ENCODE data around the gene CCT7. TPM values are rescaled to one million over a fixed set of nuclear protein-coding genes. Genes with fewer than 3 reads are reported as not detected.

The CCT7 gene
- total and polyA plus RNA-seq, 2 donors (not counting 1 experiment from before 2014, with no cell fraction given) = 94.4 to 160 TPM

DNA sequence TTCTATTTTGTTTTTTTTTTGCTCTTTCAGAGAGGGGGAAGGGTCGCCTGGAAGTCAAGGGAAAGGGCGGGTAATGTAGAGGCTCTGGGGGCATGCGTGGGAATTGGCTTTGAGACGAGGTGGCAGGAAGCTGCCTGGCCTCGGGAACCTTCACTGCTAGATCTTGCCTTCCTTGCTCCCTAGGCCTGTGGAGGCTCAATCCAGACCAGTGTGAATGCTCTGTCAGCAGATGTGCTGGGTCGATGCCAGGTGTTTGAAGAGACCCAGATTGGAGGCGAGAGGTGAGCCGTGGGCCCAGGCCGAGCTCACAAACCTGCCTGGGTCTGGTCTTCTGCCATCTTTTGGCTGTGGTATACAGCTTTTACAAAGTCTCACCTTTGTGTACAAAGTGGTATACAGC lies 15.5 kb downstream of the CCT7 start:
- intact Hi-C loops (cut with micrococcal nuclease) = no loop called here
- CTCF ChIA-PET = interaction anchor here (1.0 kb wide), 1 partner anchor 16 kb away, joined by 3 read pairs; the partner anchor contains the start of gene CCT7
- WGBS (ENCODE audit: insufficient coverage) = over 99% methylated on average over 9 of the region's 9 CpGs

More for the DNA sequence above, 15.5 kb downstream of the CCT7 start:
- Histone ChIP-seq H3K79me2 (ENCODE audit: control insufficient read depth, insufficient read depth, low read length) (no peaks in the 10 kb centered on the region), H2AFZ (ENCODE audit: insufficient read depth, low read depth, low read length, poor library complexity, severe bottlenecking) (no peak overlapping the region), H3K36me3 (replicated peaks in 1 of 2; ENCODE audit: control extremely low read depth in 1 of 2, control insufficient read depth in 1 of 2, extremely low read depth in 1 of 2, insufficient read depth in 2 of 2, low read length in 1 of 2) (peaks cover 7 to 86% of the 10 kb centered on the region in 2 experiments), H3K4me2 (replicated peaks; ENCODE audit: low read depth, low read length, poor library complexity, severe bottlenecking) (no peak overlapping the region), H3K4me1 (ENCODE audit: control insufficient read depth in 2 of 2, insufficient read depth in 2 of 2, low read length in 2 of 2) (no peaks in the 10 kb centered on the region), H3K27ac (ENCODE audit: low read length in 2 of 2) (no peak overlapping the region), H3K27me3 (replicated peaks in 1 of 4; ENCODE audit: control extremely low read depth in 1 of 4, control insufficient read depth in 3 of 4, insufficient read depth in 4 of 4, low read length in 3 of 4) (no peaks in the 10 kb centered on the region), H3K4me3 (ENCODE audit: control extremely low read depth in 1 of 5, extremely low read depth in 1 of 5, insufficient read depth in 1 of 5, low read depth in 2 of 5, low read length in 4 of 5) (no peak overlapping the region), H3K9ac (ENCODE audit: low read length) (no peak overlapping the region), H3K9me3 (ENCODE audit: control extremely low read depth in 1 of 3, control insufficient read depth in 2 of 3, insufficient read depth in 1 of 3, low read length in 2 of 3) (no peaks in the 10 kb centered on the region), H4K20me1 (ENCODE audit: control insufficient read depth, insufficient read depth, low read length, poor library complexity, severe bottlenecking) (peaks cover 34% of the 10 kb centered on the region)
- POLR2A ChIA-PET = no interaction called here
- Mint-ChIP-seq H3K4me3 (no peak overlapping the region), H3K27me3 (no peaks in the 10 kb centered on the region), H3K9me3 (ENCODE audit: insufficient read depth) (no peaks in the 10 kb centered on the region), H3K4me1 (no peaks in the 10 kb centered on the region), H3K27ac (no peak overlapping the region)
- ATAC-seq (ENCODE audit: low read depth) = no peak
- no peak for DNase-seq
- TF ChIP-seq, protein P1, sequence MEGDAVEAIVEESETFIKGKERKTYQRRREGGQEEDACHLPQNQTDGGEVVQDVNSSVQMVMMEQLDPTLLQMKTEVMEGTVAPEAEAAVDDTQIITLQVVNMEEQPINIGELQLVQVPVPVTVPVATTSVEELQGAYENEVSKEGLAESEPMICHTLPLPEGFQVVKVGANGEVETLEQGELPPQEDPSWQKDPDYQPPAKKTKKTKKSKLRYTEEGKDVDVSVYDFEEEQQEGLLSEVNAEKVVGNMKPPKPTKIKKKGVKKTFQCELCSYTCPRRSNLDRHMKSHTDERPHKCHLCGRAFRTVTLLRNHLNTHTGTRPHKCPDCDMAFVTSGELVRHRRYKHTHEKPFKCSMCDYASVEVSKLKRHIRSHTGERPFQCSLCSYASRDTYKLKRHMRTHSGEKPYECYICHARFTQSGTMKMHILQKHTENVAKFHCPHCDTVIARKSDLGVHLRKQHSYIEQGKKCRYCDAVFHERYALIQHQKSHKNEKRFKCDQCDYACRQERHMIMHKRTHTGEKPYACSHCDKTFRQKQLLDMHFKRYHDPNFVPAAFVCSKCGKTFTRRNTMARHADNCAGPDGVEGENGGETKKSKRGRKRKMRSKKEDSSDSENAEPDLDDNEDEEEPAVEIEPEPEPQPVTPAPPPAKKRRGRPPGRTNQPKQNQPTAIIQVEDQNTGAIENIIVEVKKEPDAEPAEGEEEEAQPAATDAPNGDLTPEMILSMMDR (IDR thresholded peaks at IDR 0.05) = no peak
- TF ChIP-seq EZH2 (IDR thresholded peaks at IDR 0.05; ENCODE audit: borderline replicate concordance, insufficient read depth, low read depth, low read length, poor library complexity, severe bottlenecking) = no peak
